ENCODE measurements around the gene SUN5. TPM values are rescaled to one million over a fixed set of nuclear protein-coding genes. Genes with fewer than 3 reads are reported as not detected.

SUN5 gene
- total RNA-seq, 1 donor from 2014 or later = not detected

DNA sequence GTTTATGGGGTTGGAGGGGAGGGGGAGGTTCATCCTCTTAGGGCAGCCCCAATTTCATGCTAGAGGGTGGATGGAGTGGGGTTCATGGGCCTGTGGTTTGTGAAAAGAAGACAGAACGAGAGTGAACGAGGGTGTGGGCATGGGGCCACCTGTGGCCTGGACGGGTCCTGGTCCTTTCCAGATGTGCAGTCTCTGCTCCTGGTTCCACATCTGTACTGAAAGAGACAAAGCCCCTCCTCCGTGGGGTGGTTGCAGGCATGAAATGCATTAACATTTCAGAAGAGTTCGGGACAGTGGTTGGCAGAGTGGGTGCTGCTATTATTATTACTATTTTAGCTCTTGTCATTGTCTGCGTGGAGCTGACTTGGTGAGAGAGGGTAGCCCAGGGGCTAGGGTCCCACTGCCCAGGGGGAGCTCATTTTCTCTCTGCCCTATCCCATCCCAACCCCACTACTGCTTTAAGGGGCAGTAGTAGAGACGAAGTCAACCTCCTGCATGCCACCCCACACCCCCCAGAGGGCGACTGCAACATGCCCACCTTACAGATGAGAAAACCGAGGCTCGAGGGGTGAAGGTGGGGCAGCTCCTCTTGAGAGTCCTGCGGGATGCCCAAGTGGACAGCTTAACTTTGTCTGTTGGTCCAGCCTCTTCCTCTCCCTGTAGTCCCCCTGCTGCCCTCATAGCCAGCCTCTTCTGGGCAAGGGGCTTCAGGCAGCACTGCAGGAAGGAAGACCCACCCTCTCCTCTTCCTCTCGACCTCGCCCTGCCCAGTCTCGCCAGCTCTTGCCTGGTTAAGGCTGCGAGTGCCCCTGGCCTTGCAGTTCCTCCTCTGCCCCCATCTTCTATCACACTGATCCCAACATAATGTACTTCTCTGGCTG, 11.7 kb upstream of the SUN5 start:
- no peak for DNase-seq (ENCODE audit: low spot score)
- intact Hi-C loops (cut with DNase I) = no loop called here

DNA sequence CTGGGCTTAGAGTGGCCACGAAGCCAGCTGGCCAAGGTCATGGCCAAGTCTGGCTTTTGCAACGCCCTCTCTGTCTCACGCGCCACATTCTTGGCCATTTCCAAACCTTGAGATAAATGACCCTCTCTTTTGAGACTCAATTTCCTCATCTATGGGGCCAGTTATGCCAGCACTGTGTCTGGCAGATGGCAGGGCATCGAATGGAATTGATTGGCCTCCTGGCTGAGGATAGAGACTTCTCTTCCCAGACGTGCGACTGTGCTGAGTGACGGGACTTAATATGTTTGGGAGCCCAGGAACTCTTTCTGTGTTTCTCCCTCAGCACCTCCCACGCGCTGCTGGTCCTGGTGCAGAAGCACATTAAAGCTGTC, 10.9 kb upstream of the SUN5 start:
- intact Hi-C loops (cut with DNase I) = no loop called here
- no peak for DNase-seq (ENCODE audit: low spot score)

DNA sequence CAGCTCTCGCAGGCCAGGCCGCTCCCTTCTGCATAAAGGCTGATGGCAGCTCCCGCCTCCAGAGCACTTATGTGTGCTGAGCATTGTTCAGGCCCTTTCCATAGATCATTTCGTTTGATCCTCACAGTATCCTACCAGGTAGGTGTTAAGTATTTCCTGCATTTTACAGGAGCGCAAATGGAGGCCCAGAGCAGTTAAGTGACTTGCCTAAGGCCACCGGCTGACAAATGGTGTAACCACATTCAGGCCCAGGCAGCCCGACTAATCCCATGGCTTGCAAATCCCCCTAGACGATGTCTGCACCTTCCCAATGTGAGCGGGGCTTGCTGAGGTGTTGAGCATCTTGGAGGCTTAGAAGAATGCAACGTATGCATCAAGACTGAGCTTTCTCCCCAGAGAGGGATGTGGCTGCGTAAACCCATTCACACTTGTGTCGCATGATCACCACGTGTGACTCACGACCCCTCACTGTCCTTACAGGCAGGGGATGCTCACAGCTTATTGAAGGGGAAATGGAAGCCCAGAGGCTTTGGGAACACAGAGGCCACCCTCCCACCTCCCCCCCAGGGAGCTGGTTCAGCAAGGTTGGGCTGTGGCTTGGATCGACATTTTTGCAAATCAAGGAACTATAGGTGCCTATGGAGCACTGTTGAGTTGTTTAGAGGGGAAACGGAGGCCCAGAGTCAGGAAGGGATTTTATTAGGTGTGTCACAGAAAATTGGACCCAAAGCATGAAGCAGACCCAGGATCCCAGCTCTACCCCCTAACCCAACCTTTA, 10.3 kb upstream of the SUN5 start:
- no peak for DNase-seq (ENCODE audit: low spot score)
- intact Hi-C loops (cut with DNase I) = no loop called here

DNA sequence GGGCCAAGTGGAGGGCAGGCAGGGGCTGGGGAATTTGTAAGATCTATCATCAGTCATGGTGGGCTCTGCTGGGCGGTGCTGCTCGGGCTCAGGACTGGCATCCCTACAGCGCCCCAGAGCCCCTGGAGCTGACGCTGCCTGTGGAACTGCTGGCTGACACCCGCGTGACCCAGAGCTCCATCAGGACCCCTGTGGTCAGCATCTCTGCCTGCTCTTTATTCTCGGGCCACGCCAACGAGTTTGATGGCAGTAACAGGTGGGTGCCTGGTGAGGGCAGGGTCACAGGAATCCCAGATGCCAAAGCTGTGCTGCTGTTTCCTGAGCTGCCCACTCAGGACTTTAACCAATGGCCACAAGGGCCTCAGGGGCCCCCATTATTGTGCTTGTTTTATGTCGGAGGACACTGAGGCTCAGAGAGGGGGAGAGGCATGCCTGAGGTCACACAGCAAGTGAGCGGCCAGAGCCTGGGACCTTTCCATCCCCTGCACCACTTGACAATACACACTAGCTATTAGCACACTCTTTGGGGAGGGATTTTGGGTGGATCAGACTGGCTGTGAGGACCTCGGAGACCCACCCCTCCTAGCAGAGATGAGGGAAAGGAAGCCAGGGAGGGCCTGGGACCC, 9.6 kb upstream of the SUN5 start:
- no peak for DNase-seq (ENCODE audit: low spot score)
- intact Hi-C loops (cut with DNase I) = no loop called here

DNA sequence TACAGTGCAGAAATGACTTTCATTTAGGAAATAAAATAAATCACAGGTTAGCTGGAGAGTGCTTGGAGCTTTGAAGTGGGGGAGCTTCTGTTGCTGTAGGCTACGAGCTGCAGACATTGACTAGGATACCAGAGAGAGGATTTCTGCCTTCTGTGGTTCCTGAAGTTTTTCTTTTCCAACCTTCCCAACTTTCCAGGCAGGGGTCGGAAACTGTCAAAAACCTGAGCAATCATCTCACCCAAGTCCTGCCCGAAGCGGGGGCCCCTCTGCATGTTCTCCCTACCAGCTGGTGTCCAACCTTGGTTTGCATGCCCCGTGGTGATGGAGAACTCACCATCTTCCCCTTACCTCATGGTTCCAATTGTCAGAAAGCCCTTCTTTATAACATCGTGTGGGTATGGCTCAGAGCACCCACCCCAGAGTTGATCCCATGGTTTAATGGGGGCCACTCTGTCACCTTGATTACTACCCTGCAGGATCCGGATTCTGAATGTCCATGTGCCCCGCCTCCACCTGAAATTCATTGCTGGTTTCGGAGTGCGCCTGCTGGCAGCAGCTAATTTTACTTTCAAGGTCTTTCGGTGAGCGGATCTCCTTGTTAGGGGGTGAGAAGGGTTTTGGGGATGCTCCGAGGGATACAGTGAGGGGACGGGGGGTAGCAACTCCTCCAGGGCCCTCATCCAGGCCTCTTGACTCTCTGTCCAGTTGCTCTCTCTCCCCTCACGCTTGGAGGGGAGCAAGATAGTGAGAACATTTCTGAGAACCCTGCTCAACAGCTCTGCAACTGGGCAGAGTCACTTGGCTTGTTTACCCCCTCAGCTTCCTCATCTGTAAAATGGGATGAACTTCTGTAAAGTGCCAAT, 8.3 kb upstream of the SUN5 start:
- DNase-seq (ENCODE audit: low spot score) = no peak
- intact Hi-C loops (cut with DNase I) = no loop called here

DNA sequence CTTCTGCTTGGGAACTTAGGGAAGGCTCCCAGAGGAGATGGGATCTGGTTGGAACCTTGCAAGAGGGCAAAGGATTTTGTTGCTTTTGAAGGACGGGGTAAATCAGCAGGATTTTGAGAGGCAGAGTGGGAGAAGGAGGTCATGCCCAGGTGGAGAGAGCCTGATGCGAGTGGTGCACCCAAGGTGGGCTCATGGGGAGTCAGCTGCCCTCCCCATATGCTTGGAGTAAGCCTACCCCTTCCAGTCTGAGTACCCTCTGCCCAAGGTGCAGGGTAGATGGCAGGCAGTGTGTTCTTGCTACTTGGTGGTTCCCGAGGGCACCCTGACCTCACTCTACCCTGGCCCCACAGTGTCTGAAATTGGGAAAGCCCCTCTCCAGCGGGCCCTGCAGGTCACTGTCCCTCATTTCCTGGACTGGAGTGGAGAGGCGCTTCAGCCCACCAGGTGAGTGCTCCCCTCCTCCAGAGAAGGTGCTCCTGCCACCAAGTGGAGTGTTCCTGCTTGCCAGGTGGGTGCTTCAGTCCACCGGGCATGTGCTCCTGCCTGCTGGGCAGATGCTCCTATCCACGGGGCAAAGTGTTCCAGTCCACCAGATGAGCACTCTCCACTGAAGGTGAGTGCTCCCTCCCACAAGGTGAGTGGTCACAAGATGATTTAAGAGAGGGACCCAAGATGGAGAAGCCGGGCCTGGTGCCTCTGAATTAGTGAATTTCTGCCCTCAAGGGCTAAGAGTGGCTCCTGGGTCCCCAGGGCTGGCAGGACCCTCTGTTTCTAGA, 6.6 kb upstream of the SUN5 start:
- no peak for DNase-seq (ENCODE audit: low spot score)
- intact Hi-C loops (cut with DNase I) = no loop called here

DNA sequence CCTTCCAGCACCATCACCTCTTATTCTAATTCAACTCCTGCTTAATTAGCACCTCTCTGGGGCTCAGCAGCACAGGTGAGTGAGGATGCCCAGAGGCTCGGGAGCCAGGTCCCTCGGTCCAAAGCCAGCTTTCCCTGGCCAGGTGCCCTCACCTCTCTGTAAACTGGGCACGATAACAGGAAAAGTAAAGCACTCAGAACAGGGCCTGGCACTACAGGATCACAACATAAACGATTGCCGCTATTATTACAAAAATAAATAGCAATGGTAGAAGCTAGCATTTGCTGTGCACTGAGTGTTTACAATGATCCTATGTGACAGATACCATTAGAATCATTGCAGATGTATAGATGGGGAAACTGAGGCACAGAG, 5.9 kb upstream of the SUN5 start:
- no peak for DNase-seq (ENCODE audit: low spot score)
- intact Hi-C loops (cut with DNase I) = no loop called here

DNA sequence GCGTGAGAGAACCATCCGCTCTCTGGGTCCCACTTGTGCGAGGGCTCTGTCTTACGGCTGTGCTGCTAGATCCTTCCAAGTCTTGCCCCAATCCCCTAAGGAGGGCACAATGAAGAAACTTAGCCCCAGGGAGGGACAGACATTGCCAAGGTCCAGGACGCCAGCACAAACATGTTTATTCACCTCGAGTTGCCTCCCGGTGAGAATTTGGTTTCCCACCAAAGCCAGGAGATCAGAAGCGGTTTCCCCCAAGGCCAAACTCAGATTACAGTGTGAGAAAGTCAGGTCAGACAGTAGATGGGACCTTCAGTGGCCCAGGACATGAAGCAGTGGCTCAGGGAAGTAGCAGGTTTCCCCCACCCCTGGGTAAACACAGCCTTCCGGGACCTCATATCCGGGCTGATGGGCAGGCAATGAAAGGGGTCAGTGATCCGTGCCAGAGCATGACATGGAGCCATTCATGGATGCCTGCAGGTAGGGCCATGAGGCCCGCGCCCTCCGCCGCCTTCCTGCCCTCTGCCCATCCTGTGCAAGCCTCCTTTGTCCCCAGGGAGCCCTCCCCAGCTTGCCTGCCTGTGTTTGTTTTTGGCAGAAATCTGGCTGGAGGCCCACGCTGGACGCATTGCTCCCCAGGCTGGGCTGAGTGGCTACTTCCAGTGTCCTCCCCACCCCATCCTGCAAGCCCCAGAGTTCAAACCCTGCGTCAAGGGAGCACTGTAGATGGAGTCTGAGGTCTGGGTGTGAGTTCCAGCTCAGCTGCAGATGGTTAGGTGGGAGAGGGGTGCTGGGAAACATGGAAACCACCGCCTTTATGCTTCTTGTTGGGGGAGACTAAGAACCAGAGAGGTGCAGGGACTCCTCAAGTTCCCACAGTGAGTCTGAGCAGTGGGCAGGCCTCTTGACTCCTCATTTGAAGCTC, 5.2 kb upstream of the SUN5 start:
- intact Hi-C loops (cut with DNase I) = loop anchor here (10.0 kb wide), 1 partner anchor 105 kb away; no protein-coding TSS in a partner anchor
- no peak for DNase-seq (ENCODE audit: low spot score)

DNA sequence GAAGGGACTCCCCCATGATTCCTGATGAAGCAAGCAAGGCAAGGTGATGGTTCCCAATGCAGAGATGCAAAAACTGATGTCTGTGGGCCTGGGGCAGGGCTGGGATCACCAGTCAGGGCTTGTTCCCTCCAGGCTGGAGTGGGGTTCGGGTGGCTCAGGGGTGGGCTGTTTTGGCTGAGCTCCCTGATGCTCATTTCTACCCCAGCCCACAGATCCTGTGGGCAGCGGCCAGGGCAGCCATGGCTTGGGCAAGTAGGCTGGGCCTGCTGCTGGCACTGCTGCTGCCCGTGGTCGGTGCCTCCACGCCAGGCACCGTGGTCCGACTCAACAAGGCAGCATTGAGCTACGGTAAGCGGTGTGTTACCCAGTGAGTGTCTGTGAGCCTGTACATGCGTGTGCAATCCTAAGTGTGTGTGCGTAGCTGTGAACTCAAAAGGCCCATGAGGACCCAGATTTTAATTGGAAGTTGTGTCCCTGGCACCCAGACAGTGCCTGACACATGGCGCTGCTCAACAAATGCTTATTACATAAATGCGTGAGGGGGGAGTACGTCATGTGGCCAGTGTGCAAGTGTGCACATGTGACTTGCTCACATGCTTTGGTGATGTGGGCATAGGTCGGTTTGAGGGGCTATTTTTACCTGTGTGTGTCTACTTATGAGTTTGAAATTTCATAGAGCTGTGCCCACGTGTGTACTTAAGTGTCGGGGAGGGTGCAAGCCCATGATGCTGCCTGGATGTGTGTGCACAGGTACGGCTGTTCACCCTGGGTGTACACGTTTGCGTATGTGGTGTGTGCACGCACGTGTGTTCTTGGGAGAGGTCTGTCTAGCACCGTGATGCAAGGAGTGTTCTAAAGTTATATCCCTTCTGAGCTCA, 4.3 kb upstream of the SUN5 start:
- no peak for DNase-seq (ENCODE audit: low spot score)

DNA sequence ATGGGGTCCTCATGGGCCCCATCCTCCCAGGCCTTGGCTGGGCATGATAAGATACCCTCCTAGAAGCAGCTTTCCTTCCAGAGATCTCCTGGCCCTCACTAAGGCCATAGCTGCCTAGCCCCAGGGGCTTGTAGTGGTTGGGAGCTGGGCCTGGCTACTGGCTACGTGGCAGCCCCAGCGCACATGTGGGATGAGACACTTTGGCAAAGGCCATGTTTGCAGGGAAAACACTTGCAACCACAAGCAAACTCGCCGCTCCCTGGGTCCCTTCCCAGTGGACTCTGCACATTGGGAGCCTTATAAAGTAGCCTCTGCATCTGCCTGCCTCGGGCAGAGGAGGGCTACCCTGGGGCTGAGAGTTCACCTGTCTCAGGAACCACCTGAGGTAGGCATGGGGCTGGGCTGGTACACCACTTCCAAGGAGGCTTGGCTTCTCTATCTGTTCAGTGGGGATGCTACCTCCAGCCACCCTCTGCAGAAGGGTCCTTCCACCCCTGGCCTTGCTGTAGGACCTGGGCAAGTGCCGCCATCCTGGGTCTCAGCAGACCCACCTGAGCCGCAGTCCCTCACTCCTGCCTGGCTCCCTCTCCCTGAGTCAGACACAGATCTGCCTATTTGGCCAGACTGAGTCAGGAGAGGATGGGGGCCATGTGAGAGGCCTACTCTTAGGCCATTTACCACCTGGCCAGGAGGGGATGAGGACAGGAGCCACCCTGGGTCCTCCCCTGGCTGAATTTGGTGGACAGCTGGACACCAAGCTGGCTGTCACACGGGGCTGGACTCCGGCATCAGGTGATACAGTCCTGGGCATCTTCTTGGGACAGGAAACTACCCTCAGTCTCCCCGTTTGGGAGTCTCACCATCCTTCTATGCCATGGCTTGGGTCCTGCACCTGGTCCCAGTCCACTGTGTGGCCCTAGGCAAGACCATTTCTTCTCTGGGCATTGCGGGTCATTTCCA, 3.4 kb upstream of the SUN5 start, which contains the start of gene BPIFB2:
Gene BPIFB2, plus strand, starts transcription at position 329 of the 960 bp plus-strand sequence. CDS start 871 bp downstream, outside the sequence.
- intact Hi-C loops (cut with DNase I) = loop anchor here (10.0 kb wide), 1 partner anchor 103 kb away; no protein-coding TSS in a partner anchor
- DNase-seq (ENCODE audit: low spot score) = no peak

More for the DNA sequence above, 4.3 kb upstream of the SUN5 start:
- intact Hi-C loops (cut with DNase I) = loop anchor here (10.0 kb wide), 1 partner anchor 104 kb away; no protein-coding TSS in a partner anchor

DNA sequence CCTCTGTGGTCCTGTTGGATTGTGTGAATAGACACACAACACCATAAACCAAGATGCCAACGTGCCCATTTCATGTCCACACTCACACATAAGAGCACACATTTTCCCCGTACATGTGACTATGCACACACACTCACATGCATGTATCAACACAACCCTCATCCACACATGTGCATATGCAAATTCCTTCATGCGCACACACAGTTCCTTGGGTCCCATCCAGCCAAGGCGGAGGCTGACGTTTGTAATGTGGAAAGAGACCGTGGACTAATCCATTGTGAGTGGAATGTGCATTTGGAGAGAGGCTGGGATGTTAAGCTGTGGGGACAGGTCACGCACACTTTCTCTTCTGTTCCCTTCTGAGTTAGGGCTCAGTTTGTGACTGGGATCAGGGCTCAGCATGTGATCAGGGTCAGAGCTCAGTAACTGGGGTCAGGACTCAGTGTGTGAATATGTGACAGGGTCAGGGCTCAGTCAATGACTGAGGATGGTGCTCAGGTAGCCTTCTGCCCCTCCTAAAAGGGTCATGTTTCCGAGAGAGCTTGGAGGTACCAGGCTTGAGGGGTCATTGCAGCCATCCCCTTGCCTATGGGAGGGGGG, 2.6 kb upstream of the SUN5 start:
- intact Hi-C loops (cut with DNase I) = loop anchor here (10.0 kb wide), 1 partner anchor 102 kb away; no protein-coding TSS in a partner anchor
- no peak for DNase-seq (ENCODE audit: low spot score)

DNA sequence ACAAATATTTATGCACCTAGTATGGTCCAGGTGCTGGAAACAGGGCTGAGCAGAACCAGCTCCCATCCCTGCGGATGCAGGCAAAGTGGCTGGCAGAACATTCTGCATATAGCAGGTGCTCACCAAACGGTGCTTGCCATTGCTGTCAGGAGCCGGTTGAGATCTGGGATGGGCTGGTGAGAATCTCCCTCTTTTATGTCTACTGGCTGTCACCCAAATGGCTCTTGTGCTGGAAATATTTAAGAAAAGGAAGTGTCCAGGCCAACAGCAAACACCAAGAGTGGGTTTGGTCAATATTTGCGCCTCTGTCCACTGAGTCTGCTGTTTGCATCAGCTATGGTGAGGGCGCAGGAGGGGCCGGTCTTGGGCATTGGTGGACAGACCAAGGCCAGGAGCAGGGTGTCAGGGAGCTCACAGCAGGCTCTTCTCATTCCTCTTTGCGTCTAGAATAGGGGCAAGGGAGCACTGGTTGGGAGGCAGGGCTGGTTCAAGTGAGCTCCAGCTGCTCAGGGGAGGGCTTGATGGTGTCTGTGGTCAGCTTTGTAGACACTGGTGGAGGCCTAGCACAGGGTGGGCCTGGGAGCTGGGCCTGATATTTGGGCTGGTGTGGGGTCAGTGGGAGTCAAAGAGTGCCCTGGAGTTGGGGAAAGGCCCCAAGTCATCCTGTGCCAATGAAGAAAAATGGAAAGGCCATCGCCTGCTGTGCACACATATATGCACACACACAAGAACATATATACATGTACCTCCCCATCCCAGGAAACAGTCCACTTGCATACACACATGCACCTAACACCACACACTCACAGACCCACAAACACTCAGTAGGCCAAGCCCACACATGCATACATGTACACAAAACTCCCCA, 1.9 kb upstream of the SUN5 start:
- no peak for DNase-seq (ENCODE audit: low spot score)
- intact Hi-C loops (cut with DNase I) = loop anchor here (10.0 kb wide), 1 partner anchor 101 kb away; no protein-coding TSS in a partner anchor

DNA sequence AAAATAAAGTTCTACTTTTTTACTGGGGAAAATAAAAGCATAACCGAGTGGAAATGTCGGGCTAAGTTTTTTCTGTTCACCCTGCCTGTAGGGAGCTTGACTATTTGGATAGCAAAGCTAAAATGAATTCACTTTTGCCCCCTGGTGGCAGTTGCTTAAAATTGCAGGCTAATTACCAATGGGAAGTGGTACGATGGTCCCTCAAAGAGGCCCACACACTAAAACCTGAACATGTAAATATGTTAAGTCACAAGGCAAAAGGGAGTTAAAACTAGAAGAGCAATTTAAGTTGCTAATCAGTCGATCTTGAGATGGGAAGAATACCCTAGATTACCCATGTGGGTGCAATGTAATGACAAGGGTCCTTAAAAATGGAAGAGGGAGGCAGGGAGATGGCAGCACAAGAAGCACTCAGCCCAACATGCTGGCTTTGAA, 916 bp upstream of the SUN5 start:
- DNase-seq (ENCODE audit: low spot score) = no peak
- intact Hi-C loops (cut with DNase I) = loop anchor here (10.0 kb wide), 1 partner anchor 100 kb away; no protein-coding TSS in a partner anchor
